Osteoblast (primary cell): Measurements from ENCODE around the gene ZSCAN16. TPM values are rescaled to one million over a fixed set of nuclear protein-coding genes. Genes with fewer than 3 reads are reported as not detected.

ENCODE experiments used
- DNase-seq: peaks from one replicate; pipeline ENCODE4 v3.0.0; 2011; ENCODE audit warnings: low spot score, mixed read lengths; ENCODE audit not compliant: insufficient read length; ENCODE audit errors: missing footprints
- H2AFZ ChIP-seq: 2 replicates; pipeline ENCODE4 v1.6.0; 2011; ENCODE audit warnings: mild to moderate bottlenecking, low read length
- H3K27ac ChIP-seq: 2 replicates; pipeline ENCODE4 v1.5.1; 2011; ENCODE audit warnings: mild to moderate bottlenecking, low read depth, low read length, moderate library complexity
- H3K27me3 ChIP-seq: 2 replicates; pipeline ENCODE4 v1.6.0; 2012; ENCODE audit warnings: mild to moderate bottlenecking, control low read depth, inconsistent platforms, low read length, moderate library complexity; ENCODE audit not compliant: insufficient read depth
- H3K36me3 ChIP-seq: 2 replicates; pipeline ENCODE4 v1.5.1; 2011; ENCODE audit warnings: mild to moderate bottlenecking, low read length, control low read depth, moderate library complexity; ENCODE audit not compliant: insufficient read depth
- H3K4me1 ChIP-seq: 2 replicates; pipeline ENCODE4 v1.5.1; 2011; ENCODE audit warnings: mild to moderate bottlenecking, low read length, control low read depth, moderate library complexity; ENCODE audit not compliant: insufficient read depth
- H3K4me2 ChIP-seq: 2 replicates; pipeline ENCODE4 v1.6.0; 2011; ENCODE audit warnings: mild to moderate bottlenecking, low read length; ENCODE audit not compliant: insufficient read depth
- H3K4me3 ChIP-seq: fragments of 200-600 bp; sonication (generic); 3 replicates; pipeline ENCODE4 v1.5.1; 2012; ENCODE audit warnings: mild to moderate bottlenecking, low read length, inconsistent platforms; ENCODE audit not compliant: insufficient read depth
- H3K79me2 ChIP-seq: 2 replicates; pipeline ENCODE4 v1.6.0; 2012; ENCODE audit warnings: mild to moderate bottlenecking, low read length, control low read depth, inconsistent platforms; ENCODE audit not compliant: insufficient read depth
- H3K9me3 ChIP-seq: 2 replicates; pipeline ENCODE4 v1.5.1; 2011; ENCODE audit warnings: low read depth, low read length, control low read depth
- H4K20me1 ChIP-seq: 2 replicates; pipeline ENCODE4 v1.6.0; 2012; ENCODE audit warnings: mild to moderate bottlenecking, low read length, control low read depth; ENCODE audit not compliant: insufficient read depth
- CTCF ChIP-seq: IDR thresholded peaks from 2 replicates; pipeline ENCODE4 v1.5.1; 2011; ENCODE audit warnings: mild to moderate bottlenecking, low read depth, low read length, moderate library complexity; ENCODE audit errors: extremely low read depth
- total RNA-seq: library from RNA; depleted of rRNA; stranded (reverse); fragments of >200 nt; gene quantifications from 2 replicates; pipeline ENCODE4 v1.2.3, GENCODE V29; 2012

The ZSCAN16 gene
- total RNA-seq, 1 donor = 3.3 TPM

- Histone ChIP-seq H4K20me1 (peaks cover 3% of the 10 kb centered on the region), H3K79me2 (peaks cover 60% of the 10 kb centered on the region), H3K4me3 (peak overlapping the region; percentile 84), H3K27ac (peak overlapping the region; percentile 50), H3K9me3 (no peaks in the 10 kb centered on the region), H3K4me2 (peak overlapping the region; percentile 83), H2AFZ (peak overlapping the region; percentile 98), H3K36me3 (peaks cover 12% of the 10 kb centered on the region), H3K4me1 (peaks cover 4% of the 10 kb centered on the region), H3K27me3 (no peaks in the 10 kb centered on the region)
- no peak for DNase-seq
- TF ChIP-seq CTCF = no peak
Measured at GRCh38 chr6:28124971-28125353, 553 bp downstream of the ZSCAN16 start.

- H3K27ac ChIP-seq = no peak overlapping the region
- no peak for DNase-seq
- peak overlapping the region; percentile 83 for H3K4me2 ChIP-seq
Measured at GRCh38 chr6:28125401-28125800, 992 bp downstream of the ZSCAN16 start.

GRCh38 chr6:28134015-28134414 lies 9.6 kb downstream of the ZSCAN16 start:
- Histone ChIP-seq H4K20me1 (no peaks in the 10 kb centered on the region), H3K9me3 (no peaks in the 10 kb centered on the region), H3K79me2 (peaks cover 85% of the 10 kb centered on the region), H3K27ac (no peak overlapping the region), H3K36me3 (peaks cover 5% of the 10 kb centered on the region), H2AFZ (no peak overlapping the region), H3K4me1 (peaks cover 20% of the 10 kb centered on the region), H3K27me3 (no peaks in the 10 kb centered on the region), H3K4me3 (no peak overlapping the region), H3K4me2 (no peak overlapping the region)
- peak; percentile 58 for TF ChIP-seq CTCF
- peak; percentile 32 for DNase-seq

More at GRCh38 chr6:28125401-28125800, 992 bp downstream of the ZSCAN16 start:
- Histone ChIP-seq H3K4me3 (no peak overlapping the region), H3K9me3 (no peaks in the 10 kb centered on the region), H3K27me3 (no peaks in the 10 kb centered on the region), H3K36me3 (peaks cover 11% of the 10 kb centered on the region), H3K79me2 (peaks cover 65% of the 10 kb centered on the region), H3K4me1 (peaks cover 4% of the 10 kb centered on the region), H4K20me1 (peaks cover 3% of the 10 kb centered on the region), H2AFZ (no peak overlapping the region)
- no peak for TF ChIP-seq CTCF

- Histone ChIP-seq H3K27ac (no peak overlapping the region), H3K4me3 (no peak overlapping the region), H3K79me2 (peaks cover 78% of the 10 kb centered on the region), H4K20me1 (no peaks in the 10 kb centered on the region), H3K4me1 (peaks cover 20% of the 10 kb centered on the region), H3K36me3 (peaks cover 5% of the 10 kb centered on the region), H3K9me3 (no peaks in the 10 kb centered on the region), H2AFZ (no peak overlapping the region), H3K27me3 (no peaks in the 10 kb centered on the region), H3K4me2 (no peak overlapping the region)
- no peak for DNase-seq
- no peak for TF ChIP-seq CTCF
Measured at GRCh38 chr6:28134716-28135115, 10.3 kb downstream of the ZSCAN16 start.
